HCT116 (cell line): ENCODE data around the gene HRH2. TPM values are rescaled to one million over a fixed set of nuclear protein-coding genes. Genes with fewer than 3 reads are reported as not detected.

Source experiments
- ATAC-seq: fragments of 200-7000 bp; cut with Tn5 transposase; 2 replicates; pipeline ENCODE4 v1.9.1; 2020; ENCODE audit warnings: mild to moderate bottlenecking, moderate library complexity
- BruUV-seq: library from RNA; stranded (reverse); fragments of 400-500 nt; replicated peaks from 2 replicates; lab custom pipeline; 2021; lab: Mats Ljungman, UMichigan
- CTCF ChIA-PET: fragments of 300-600 bp; sonication (Branson Sonifier 250); formaldehyde crosslinking; loops from one replicate; lab custom pipeline; 2021; ENCODE audit warnings: antibody characterized with exemption; lab: Charles Lee
- POLR2A ChIA-PET: fragments of 300-600, 350-600 bp; sonication (Branson Sonifier 250); formaldehyde crosslinking; loops from one replicate; lab custom pipeline; 2021; ENCODE audit warnings: antibody characterized with exemption; lab: Charles Lee
- RAD21 ChIA-PET, 2 experiments: fragments of 300-600 bp; sonication (Branson Sonifier 250); formaldehyde crosslinking; loops; one replicate each; lab custom pipeline; 2023; ENCODE audit warnings: low total read pairs in 2 of 2; ENCODE audit not compliant: uncharacterized antibody in 2 of 2, unreplicated experiment in 2 of 2, low non-redundant PET in 1 of 2; lab: Charles Lee
- DNase-seq: peaks from one replicate; pipeline ENCODE4 v3.0.0-alpha.2; 2010; ENCODE audit warnings: low read depth, low spot score
- H2AFZ ChIP-seq: fragments of 200-600 bp; shearing (Covaris generic), sonication (generic); 2 replicates; pipeline ENCODE4 v1.6.1; 2017; ENCODE audit warnings: low read depth, mixed run types, mixed read lengths, antibody characterized with exemption, low read length; ENCODE audit not compliant: poor library complexity, severe bottlenecking
- H3K27ac ChIP-seq: 2 replicates; pipeline ENCODE4 v1.5.1; 2012; ENCODE audit warnings: low read depth, low read length
- H3K27me3 ChIP-seq: fragments of 200-600 bp; sonication (generic); 2 replicates; pipeline ENCODE4 v1.6.1; 2016; ENCODE audit warnings: mixed run types, low read length, mixed read lengths; ENCODE audit not compliant: insufficient read depth
- H3K36me3 ChIP-seq, 2 experiments: fragments of 200-500 bp in 1 of 2; fragments of 200-600 bp in 1 of 2; sonication (Bioruptor generic) in 1 of 2; sonication (generic) in 1 of 2; 2 replicates each; pipeline versions ENCODE4 v1.5.1 to v1.6.1; 2014 to 2016; ENCODE audit warnings: low read length in 2 of 2, inconsistent platforms in 1 of 2, mixed read lengths in 1 of 2, mixed run types in 1 of 2; ENCODE audit not compliant: insufficient read depth in 2 of 2, control insufficient read depth in 1 of 2
- H3K4me1 ChIP-seq, 2 experiments: fragments of 200-600 bp in 1 of 2; sonication (generic) in 1 of 2; 2 replicates each; pipeline versions ENCODE4 v1.5.1 to v1.6.1; 2012 to 2017; ENCODE audit warnings: low read length in 2 of 2, inconsistent platforms in 1 of 2, mild to moderate bottlenecking in 1 of 2, mixed read lengths in 1 of 2, mixed run types in 1 of 2, moderate library complexity in 1 of 2; ENCODE audit not compliant: insufficient read depth in 2 of 2, control insufficient read depth in 1 of 2
- H3K4me2 ChIP-seq: fragments of 200-600 bp; sonication (generic); 2 replicates; pipeline ENCODE4 v1.6.1; 2017; ENCODE audit warnings: mixed run types, low read length, mixed read lengths
- H3K4me3 ChIP-seq, 2 experiments: fragments of 200-600 bp in 1 of 2; sonication (generic) in 1 of 2; replicated peaks in 1 of 2; 2 replicates each; pipeline ENCODE4 v1.5.1; 2011 to 2016; ENCODE audit warnings: low read length in 2 of 2, control low read depth in 1 of 2, low read depth in 1 of 2, mild to moderate bottlenecking in 1 of 2, mixed read lengths in 1 of 2, mixed run types in 1 of 2
- H3K79me2 ChIP-seq: fragments of 200-600 bp; sonication (generic); 2 replicates; pipeline ENCODE4 v1.6.1; 2017; ENCODE audit warnings: mild to moderate bottlenecking, mixed run types, low read length, moderate library complexity, mixed read lengths; ENCODE audit not compliant: insufficient read depth
- H3K9ac ChIP-seq: fragments of 200-600 bp; sonication (generic); 2 replicates; pipeline ENCODE4 v1.6.1; 2016; ENCODE audit warnings: low read length, mixed read lengths
- H3K9me2 ChIP-seq: fragments of 200-600 bp; sonication (generic), shearing (Covaris generic); 2 replicates; pipeline ENCODE4 v1.6.1; 2017; ENCODE audit warnings: mixed run types, mild to moderate bottlenecking, moderate library complexity; ENCODE audit not compliant: insufficient read depth
- H3K9me3 ChIP-seq, 2 experiments: fragments of 200-500 bp in 1 of 2; fragments of 200-600 bp in 1 of 2; sonication (Bioruptor generic) in 1 of 2; sonication (generic) in 1 of 2; 2 replicates each; pipeline ENCODE4 v1.6.1; 2014 to 2017; ENCODE audit warnings: low read length in 2 of 2, mixed read lengths in 2 of 2, inconsistent platforms in 1 of 2, low read depth in 1 of 2, mild to moderate bottlenecking in 1 of 2, mixed run types in 1 of 2, moderate library complexity in 1 of 2; ENCODE audit not compliant: control insufficient read depth in 1 of 2, insufficient read depth in 1 of 2
- H4K20me1 ChIP-seq: fragments of 200-600 bp; sonication (generic), shearing (Covaris generic); 2 replicates; pipeline ENCODE4 v1.6.1; 2017; ENCODE audit warnings: mixed run types, mild to moderate bottlenecking, moderate library complexity; ENCODE audit not compliant: insufficient read depth
- CEBPB ChIP-seq: IDR thresholded peaks from 2 replicates; pipeline ENCODE4 v1.6.1; 2012; ENCODE audit warnings: low read depth
- EZH2phosphoT487 ChIP-seq: fragments of 200-600 bp; IDR thresholded peaks from 2 replicates; pipeline ENCODE4 v1.6.1; 2018; ENCODE audit warnings: antibody characterized with exemption, borderline replicate concordance
- FOSL1 ChIP-seq: IDR thresholded peaks from 2 replicates; pipeline ENCODE4 v1.6.1; 2012; ENCODE audit warnings: low read depth
- POLR2AphosphoS5 ChIP-seq: IDR thresholded peaks from 2 replicates; pipeline ENCODE4 v1.6.1; 2011; ENCODE audit warnings: mild to moderate bottlenecking, low read depth, low read length, moderate library complexity
- SIN3A ChIP-seq: IDR thresholded peaks from 2 replicates; pipeline ENCODE4 v1.6.1; 2012; ENCODE audit warnings: low read depth
- SP1 ChIP-seq: IDR thresholded peaks from 2 replicates; pipeline ENCODE4 v1.6.1; 2012; ENCODE audit warnings: low read depth
- TCF7L2 ChIP-seq: IDR thresholded peaks from 2 replicates; pipeline ENCODE4 v1.7.0; 2011; ENCODE audit warnings: borderline replicate concordance, inconsistent platforms; ENCODE audit not compliant: insufficient read depth, insufficient read length; ENCODE audit errors: extremely low read depth
- YY1 ChIP-seq: IDR thresholded peaks from 2 replicates; pipeline ENCODE4 v1.6.1; 2011; ENCODE audit warnings: low read length, low read depth, moderate library complexity, mild to moderate bottlenecking; ENCODE audit not compliant: insufficient replicate concordance; ENCODE audit errors: extremely low read depth
- ZFX ChIP-seq: fragments of 450-650 bp; IDR thresholded peaks from 2 replicates; pipeline ENCODE4 v1.6.1; 2017
- intact Hi-C: fragments of 100-400 bp; cut with micrococcal nuclease; formaldehyde crosslinking; loops from 2 replicates; pipeline ENCODE4 v1.10.0; 2022
- total RNA-seq: library from RNA; stranded (reverse); gene quantifications from one replicate; pipeline ENCODE4 v1.2.1, GENCODE V29; 2021; ENCODE audit not compliant: unreplicated experiment
- TF ChIP-seq, protein P1 (sequence below): IDR thresholded peaks from 2 replicates; pipeline ENCODE4 v1.6.1; 2011; ENCODE audit warnings: mild to moderate bottlenecking, low read length, moderate library complexity; ENCODE audit not compliant: insufficient replicate concordance; ENCODE audit errors: extremely low read depth
- TF ChIP-seq, protein P2 (sequence below): IDR thresholded peaks from 2 replicates; pipeline ENCODE4 v1.6.1; 2012
- TF ChIP-seq, protein P3 (sequence below): IDR thresholded peaks from 2 replicates; pipeline ENCODE4 v1.6.1; 2012
- TF ChIP-seq, protein P4 (sequence below): IDR thresholded peaks from 2 replicates; pipeline ENCODE4 v1.6.1; 2012; ENCODE audit warnings: low read depth

The HRH2 gene
- total RNA-seq, 1 experiment from 2014 or later = 0.12 TPM

DNA sequence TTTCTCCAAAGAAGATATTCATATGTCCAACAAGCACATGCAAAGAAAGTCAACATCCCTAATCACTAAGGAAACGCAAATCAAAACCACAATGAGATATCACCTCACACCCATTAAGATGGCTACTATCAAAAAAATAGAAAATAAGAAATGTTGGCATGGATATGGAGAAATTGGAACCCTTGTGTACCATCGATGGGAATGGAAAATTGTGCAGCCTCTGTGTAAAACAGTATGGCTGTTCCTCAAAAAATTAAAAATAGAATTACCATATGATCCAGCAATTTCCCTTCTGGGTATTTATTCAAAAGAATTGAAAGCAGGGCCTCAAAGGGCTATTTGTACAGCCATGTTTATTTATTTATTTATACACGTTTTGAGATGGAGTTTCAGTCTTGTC, 43.0 kb upstream of the HRH2 start:
- RAD21 ChIA-PET = no interaction called here
- DNase-seq = no peak
- Histone ChIP-seq H2AFZ (no peak overlapping the region), H3K9me2 (no peaks in the 10 kb centered on the region), H3K79me2 (no peaks in the 10 kb centered on the region), H4K20me1 (no peaks in the 10 kb centered on the region; the same call in 1 of the 2 replicates), H3K4me3 (no peak overlapping the region), H3K9ac (no peak overlapping the region), H3K27ac (no peak overlapping the region), H3K4me2 (no peak overlapping the region), H3K36me3 (no peaks in the 10 kb centered on the region), H3K4me1 (no peaks in the 10 kb centered on the region), H3K9me3 (no peaks in the 10 kb centered on the region), H3K27me3 (no peaks in the 10 kb centered on the region)
- CTCF ChIA-PET = no interaction called here
- no TSS peak for BruUV-seq
- POLR2A ChIA-PET = no interaction called here
- intact Hi-C loops = no loop called here
- ATAC-seq = no peak
- TF ChIP-seq CEBPB (no peak), POLR2AphosphoS5 (no peak), ZFX (no peak)

DNA sequence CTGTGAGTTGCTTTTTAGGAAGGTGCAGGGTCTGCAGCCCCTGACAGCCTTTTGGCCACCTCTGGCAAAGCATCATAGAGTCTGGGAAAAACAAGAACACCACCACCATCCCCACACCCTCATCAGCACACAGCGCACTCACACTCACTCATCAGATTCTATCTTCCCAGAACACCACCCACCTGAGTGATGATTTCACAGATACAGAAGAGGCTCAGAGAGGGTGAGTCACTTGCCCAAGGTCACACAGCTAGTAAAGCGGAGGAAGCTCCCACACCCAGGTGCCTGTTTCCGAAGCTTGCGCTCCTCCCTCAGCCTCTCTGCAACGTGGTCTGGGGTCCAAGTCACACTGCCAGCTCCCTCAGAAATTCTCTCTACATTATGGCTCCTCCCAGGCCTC, 41.8 kb upstream of the HRH2 start:
- H3K27me3 ChIP-seq = no peaks in the 10 kb centered on the region
- H3K4me3 ChIP-seq = no peak overlapping the region
- no peak overlapping the region for H2AFZ ChIP-seq
- DNase-seq (no peak), ATAC-seq (no peak)
- no TSS peak for BruUV-seq
- ChIA-PET RAD21 (no interaction called here), CTCF (no interaction called here), POLR2A (no interaction called here)
- TF ChIP-seq FOSL1 (no peak), TCF7L2 (no peak), SP1 (no peak), EZH2phosphoT487 (no peak), SIN3A (no peak), YY1 (no peak), ZFX (no peak)
- TF ChIP-seq, protein P1, sequence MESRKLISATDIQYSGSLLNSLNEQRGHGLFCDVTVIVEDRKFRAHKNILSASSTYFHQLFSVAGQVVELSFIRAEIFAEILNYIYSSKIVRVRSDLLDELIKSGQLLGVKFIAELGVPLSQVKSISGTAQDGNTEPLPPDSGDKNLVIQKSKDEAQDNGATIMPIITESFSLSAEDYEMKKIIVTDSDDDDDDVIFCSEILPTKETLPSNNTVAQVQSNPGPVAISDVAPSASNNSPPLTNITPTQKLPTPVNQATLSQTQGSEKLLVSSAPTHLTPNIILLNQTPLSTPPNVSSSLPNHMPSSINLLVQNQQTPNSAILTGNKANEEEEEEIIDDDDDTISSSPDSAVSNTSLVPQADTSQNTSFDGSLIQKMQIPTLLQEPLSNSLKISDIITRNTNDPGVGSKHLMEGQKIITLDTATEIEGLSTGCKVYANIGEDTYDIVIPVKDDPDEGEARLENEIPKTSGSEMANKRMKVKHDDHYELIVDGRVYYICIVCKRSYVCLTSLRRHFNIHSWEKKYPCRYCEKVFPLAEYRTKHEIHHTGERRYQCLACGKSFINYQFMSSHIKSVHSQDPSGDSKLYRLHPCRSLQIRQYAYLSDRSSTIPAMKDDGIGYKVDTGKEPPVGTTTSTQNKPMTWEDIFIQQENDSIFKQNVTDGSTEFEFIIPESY = no peak
- TF ChIP-seq, protein P2, sequence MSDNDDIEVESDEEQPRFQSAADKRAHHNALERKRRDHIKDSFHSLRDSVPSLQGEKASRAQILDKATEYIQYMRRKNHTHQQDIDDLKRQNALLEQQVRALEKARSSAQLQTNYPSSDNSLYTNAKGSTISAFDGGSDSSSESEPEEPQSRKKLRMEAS = no peak
- TF ChIP-seq, protein P3, sequence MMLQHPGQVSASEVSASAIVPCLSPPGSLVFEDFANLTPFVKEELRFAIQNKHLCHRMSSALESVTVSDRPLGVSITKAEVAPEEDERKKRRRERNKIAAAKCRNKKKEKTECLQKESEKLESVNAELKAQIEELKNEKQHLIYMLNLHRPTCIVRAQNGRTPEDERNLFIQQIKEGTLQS = no peak
- TF ChIP-seq, protein P4, sequence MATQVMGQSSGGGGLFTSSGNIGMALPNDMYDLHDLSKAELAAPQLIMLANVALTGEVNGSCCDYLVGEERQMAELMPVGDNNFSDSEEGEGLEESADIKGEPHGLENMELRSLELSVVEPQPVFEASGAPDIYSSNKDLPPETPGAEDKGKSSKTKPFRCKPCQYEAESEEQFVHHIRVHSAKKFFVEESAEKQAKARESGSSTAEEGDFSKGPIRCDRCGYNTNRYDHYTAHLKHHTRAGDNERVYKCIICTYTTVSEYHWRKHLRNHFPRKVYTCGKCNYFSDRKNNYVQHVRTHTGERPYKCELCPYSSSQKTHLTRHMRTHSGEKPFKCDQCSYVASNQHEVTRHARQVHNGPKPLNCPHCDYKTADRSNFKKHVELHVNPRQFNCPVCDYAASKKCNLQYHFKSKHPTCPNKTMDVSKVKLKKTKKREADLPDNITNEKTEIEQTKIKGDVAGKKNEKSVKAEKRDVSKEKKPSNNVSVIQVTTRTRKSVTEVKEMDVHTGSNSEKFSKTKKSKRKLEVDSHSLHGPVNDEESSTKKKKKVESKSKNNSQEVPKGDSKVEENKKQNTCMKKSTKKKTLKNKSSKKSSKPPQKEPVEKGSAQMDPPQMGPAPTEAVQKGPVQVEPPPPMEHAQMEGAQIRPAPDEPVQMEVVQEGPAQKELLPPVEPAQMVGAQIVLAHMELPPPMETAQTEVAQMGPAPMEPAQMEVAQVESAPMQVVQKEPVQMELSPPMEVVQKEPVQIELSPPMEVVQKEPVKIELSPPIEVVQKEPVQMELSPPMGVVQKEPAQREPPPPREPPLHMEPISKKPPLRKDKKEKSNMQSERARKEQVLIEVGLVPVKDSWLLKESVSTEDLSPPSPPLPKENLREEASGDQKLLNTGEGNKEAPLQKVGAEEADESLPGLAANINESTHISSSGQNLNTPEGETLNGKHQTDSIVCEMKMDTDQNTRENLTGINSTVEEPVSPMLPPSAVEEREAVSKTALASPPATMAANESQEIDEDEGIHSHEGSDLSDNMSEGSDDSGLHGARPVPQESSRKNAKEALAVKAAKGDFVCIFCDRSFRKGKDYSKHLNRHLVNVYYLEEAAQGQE = no peak
- H3K79me2 ChIP-seq = no peaks in the 10 kb centered on the region
- intact Hi-C loops = no loop called here
- H3K9me2 ChIP-seq = no peaks in the 10 kb centered on the region
- no peaks in the 10 kb centered on the region for H3K4me1 ChIP-seq
- no peaks in the 10 kb centered on the region for H3K36me3 ChIP-seq
- H3K4me2 ChIP-seq = no peak overlapping the region
- no peaks in the 10 kb centered on the region; the same call in 1 of the 2 replicates for H4K20me1 ChIP-seq
- no peaks in the 10 kb centered on the region for H3K9me3 ChIP-seq
- H3K27ac ChIP-seq = no peak overlapping the region
- H3K9ac ChIP-seq = no peak overlapping the region
